Measurements from ENCODE around the gene KDM5C. TPM values are rescaled to one million over a fixed set of nuclear protein-coding genes. Genes with fewer than 3 reads are reported as not detected.

Gene KDM5C
- total and polyA plus RNA-seq, 2 of the 4 experiments (the other 2 are of a cell fraction): 75.4 to 84.6 TPM

GRCh38 chrX:53159184-53159583 lies 65.8 kb downstream of the KDM5C start:
- no peak overlapping the region for H3K4me3 ChIP-seq (ENCODE audit: insufficient read depth, low read depth, low read length)
- intact Hi-C loops (cut with micrococcal nuclease): no loop called here

More at GRCh38 chrX:53159184-53159583, 65.8 kb downstream of the KDM5C start:
- Histone ChIP-seq H4K91ac (ENCODE audit: insufficient read depth, low read depth, low read length) (no peak overlapping the region), H3K18ac (ENCODE audit: low read depth, low read length) (no peak overlapping the region), H2AK9ac (replicated peaks; ENCODE audit: low read depth, low read length, poor library complexity) (no peak overlapping the region), H3K79me1 (ENCODE audit: low read depth in 1 of 2, low read length in 2 of 2) (no peaks in the 10 kb centered on the region), H4K8ac (ENCODE audit: low read depth in 2 of 2, low read length in 2 of 2) (no peak overlapping the region), H3K56ac (ENCODE audit: extremely low read depth, insufficient read depth, low read length) (no peak overlapping the region), H3K36me3 (ENCODE audit: control insufficient read depth, insufficient read depth, low read length) (no peaks in the 10 kb centered on the region), H2BK120ac (ENCODE audit: low read depth, low read length) (no peak overlapping the region), H2BK15ac (ENCODE audit: low read depth, low read length) (no peak overlapping the region), H2BK5ac (ENCODE audit: low read depth, low read length, poor library complexity, severe bottlenecking) (no peak overlapping the region), H3K4me1 (ENCODE audit: control insufficient read depth, insufficient read depth, low read length) (no peaks in the 10 kb centered on the region), H2AFZ (replicated peaks; ENCODE audit: low read length, poor library complexity) (no peak overlapping the region), H4K5ac (ENCODE audit: low read depth, low read length) (no peak overlapping the region), H3K23ac (ENCODE audit: low read depth, low read length) (no peak overlapping the region), H3K9ac (ENCODE audit: low read depth, low read length) (no peak overlapping the region), H3K27ac (ENCODE audit: insufficient read depth, low read length) (no peak overlapping the region), H4K20me1 (ENCODE audit: insufficient read depth, low read length) (no peaks in the 10 kb centered on the region), H2AK5ac (ENCODE audit: low read depth, low read length) (no peak overlapping the region), H2BK20ac (ENCODE audit: low read depth, low read length) (no peak overlapping the region), H3K14ac (replicated peaks; ENCODE audit: low read depth, low read length) (no peak overlapping the region), H3K27me3 (ENCODE audit: control insufficient read depth, insufficient read depth, low read length) (peaks cover 16% of the 10 kb centered on the region), H3K4me2 (ENCODE audit: low read depth, low read length) (no peak overlapping the region), H3K4ac (ENCODE audit: low read depth, low read length) (no peak overlapping the region), H3K9me3 (ENCODE audit: control insufficient read depth, insufficient read depth, low read length) (no peaks in the 10 kb centered on the region), H3K9me1 (ENCODE audit: insufficient read depth, low read length) (no peaks in the 10 kb centered on the region)
- TF ChIP-seq NFE2L2 (IDR thresholded peaks at IDR 0.05; ENCODE audit: low read depth, low read length): no peak
- no peak for TF ChIP-seq POLR2A (IDR thresholded peaks at IDR 0.05; ENCODE audit: low read depth, low read length)
- no peak for TF ChIP-seq CEBPB (IDR thresholded peaks at IDR 0.05; ENCODE audit: low read depth, low read length)
- no peak for TF ChIP-seq CTCF (conservative IDR thresholded peaks at IDR 0.05; ENCODE audit: low read depth, low read length)
- TF ChIP-seq SMC3 (IDR thresholded peaks at IDR 0.05; ENCODE audit: low read depth, low read length): no peak
- no peak for TF ChIP-seq RCOR1 (IDR thresholded peaks at IDR 0.05; ENCODE audit: insufficient replicate concordance, low read length)
- TF ChIP-seq MAZ (IDR thresholded peaks at IDR 0.05; ENCODE audit: borderline replicate concordance, low read depth, low read length): no peak
- TF ChIP-seq CHD1 (IDR thresholded peaks at IDR 0.05; ENCODE audit: low read depth, low read length): no peak
- no peak for TF ChIP-seq FOS (IDR thresholded peaks at IDR 0.05; ENCODE audit: low read depth, low read length)
- TF ChIP-seq MXI1 (IDR thresholded peaks at IDR 0.05; ENCODE audit: borderline replicate concordance, low read depth, low read length): no peak
- DNase-seq (no peak), ATAC-seq (ENCODE audit: low read depth) (no peak)
- WGBS, 2 experiments (ENCODE audit: extremely low coverage in 2 of 2, insufficient read length in 1 of 2): no CpG with 5 or more reads among the region's 11 CpGs
- ChIA-PET POLR2A (ENCODE audit: unreplicated experiment) (no interaction called here), CTCF (no interaction called here)
- in situ Hi-C loops (cut with MboI; ENCODE audit: low sequenced_read_pairs) (no loop called here), dilution Hi-C loops (cut with HindIII; ENCODE audit: low sequenced_read_pairs, unreplicated experiment) (no loop called here)
- no TSS peak for BruUV-seq (replicated peaks)
